RCC 7860 (cell line): ENCODE measurements around the gene BRSK2.
"Not testable (repeated sequence)": the region's sequence is repeated elsewhere in the genome, so short reads cannot be mapped to it uniquely, and the experiment has no call there.

Experiments
- DNase-seq: peaks from one replicate; pipeline ENCODE4 v3.0.0-alpha.2; 2015; ENCODE audit warnings: low spot score
- FAIRE-seq: peaks from 2 replicates; lab custom pipeline; 2012; peaks lifted over from hg19 to GRCh38; lab: Jason Lieb, UNC

The BRSK2 gene

GRCh38 chr11:1506981-1507380 lies 117.2 kb downstream of the BRSK2 start:
- FAIRE-seq (no peak), DNase-seq (no peak)

GRCh38 chr11:1507381-1508140 lies 117.8 kb downstream of the BRSK2 start:
- no peak for DNase-seq
- FAIRE-seq, result no peak

GRCh38 chr11:1508491-1508891 lies 118.8 kb downstream of the BRSK2 start:
- DNase-seq (no peak), FAIRE-seq (no peak)

- DNase-seq (no peak), FAIRE-seq (no peak)
Measured at GRCh38 chr11:1508986-1509385, 119.3 kb downstream of the BRSK2 start.

DNA sequence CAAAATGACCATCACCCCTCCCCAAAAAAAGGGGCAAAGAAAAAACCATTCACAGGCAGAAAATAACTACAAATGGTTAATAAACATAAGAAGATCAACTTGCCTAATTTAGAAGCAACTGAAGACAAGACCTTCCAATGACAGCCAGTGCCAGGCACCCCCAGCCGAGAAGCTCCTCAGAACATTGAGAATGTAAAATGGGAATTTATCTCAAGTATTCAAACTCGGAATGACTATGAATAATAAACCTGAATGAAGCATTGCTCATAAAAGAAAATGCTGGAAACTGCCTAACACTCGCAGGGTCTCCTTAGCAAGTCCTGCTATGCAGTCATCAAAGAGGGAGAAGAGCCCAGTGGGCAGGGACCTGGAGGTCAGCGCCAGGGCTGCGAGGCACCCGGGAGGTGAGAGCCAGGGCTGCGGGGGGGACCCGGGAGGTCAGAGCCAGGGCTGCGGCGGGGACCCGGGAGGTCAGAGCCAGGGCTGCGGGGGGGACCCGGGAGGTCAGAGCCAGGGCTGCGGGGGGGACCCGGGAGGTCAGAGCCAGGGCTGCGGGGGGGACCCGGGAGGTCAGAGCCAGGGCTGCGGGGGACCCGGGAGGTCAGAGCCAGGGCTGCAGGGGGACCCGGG lies 120.0 kb downstream of the BRSK2 start:
- no peak for FAIRE-seq
- DNase-seq, result no peak

DNA sequence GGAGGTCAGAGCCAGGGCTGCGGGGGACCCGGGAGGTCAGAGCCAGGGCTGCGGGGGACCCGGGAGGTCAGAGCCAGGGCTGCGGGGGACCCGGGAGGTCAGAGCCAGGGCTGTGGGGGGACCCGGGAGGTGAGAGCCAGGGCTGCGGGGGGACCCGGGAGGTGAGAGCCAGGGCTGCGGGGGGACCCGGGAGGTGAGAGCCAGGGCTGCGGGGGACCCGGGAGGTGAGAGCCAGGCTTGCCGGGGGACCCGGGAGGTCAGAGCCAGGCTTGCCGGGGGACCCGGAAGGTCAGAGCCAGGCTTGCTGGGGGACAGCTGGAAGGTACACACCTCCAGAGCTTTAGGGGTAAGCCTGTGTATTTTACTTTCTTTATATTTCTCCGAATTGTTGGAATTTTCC lies 120.6 kb downstream of the BRSK2 start:
- not testable (repeated sequence) for FAIRE-seq, DNase-seq

- no peak for DNase-seq
- FAIRE-seq, result no peak
Measured at GRCh38 chr11:1510928-1511327, 121.2 kb downstream of the BRSK2 start.

DNA sequence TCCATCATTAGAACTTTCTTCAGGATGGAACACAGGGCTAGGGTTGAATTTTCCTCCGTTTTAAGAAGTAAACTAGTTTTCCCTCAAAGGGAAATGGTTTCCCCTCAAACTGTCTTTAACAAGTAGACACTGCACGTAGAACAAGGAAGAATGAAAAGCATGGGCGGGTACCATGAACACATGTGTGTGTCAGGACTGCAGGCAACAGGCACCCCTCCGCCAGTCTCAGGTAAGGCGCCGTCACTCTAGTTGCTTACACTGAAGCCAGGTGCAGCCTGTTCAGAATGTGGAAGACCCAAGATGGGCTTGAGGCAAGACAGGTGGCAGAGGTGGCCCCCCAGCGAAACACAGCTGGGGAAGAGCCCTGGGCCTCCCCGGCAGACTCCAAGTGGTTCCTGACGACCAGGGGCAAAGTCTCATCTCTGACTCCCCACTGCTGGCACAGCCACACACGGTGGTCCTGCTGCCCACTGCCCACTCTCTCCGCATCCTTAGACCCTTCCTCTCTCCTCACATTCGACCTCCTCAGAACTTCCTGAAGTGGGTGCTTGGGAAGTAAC lies 122.3 kb downstream of the BRSK2 start:
- no peak for DNase-seq
- FAIRE-seq, result no peak
